GM21360 (cell line): ENCODE measurements around the gene NAA80.

ENCODE experiments used
- ATAC-seq: cut with Tn5 transposase; IDR thresholded peaks from one replicate; pipeline ENCODE4 v1.9.1; 2021; ENCODE audit warnings: mild to moderate bottlenecking, moderate library complexity; ENCODE audit not compliant: unreplicated experiment

NAA80 gene

DNA sequence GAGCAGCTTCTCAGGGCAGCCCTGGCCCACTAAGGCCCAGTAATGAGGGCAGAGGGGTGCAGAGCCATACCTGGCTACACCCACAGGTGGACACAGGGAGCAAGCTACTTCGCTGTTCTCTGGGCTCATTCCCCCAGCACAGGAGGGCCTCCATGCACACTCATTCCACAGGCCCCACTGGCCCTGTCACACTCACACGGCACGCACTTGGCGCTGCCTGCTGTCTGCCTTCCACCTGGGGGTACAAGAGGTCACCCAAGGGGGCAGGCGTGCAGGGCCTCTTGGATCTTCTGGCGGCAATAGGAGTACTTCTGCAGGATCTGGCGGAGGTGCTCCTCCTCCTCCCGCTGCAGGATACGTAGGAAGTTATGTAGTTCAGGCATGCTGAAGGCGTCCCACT is 31.1 kb upstream of the NAA80 start:
- ATAC-seq = no peak

DNA sequence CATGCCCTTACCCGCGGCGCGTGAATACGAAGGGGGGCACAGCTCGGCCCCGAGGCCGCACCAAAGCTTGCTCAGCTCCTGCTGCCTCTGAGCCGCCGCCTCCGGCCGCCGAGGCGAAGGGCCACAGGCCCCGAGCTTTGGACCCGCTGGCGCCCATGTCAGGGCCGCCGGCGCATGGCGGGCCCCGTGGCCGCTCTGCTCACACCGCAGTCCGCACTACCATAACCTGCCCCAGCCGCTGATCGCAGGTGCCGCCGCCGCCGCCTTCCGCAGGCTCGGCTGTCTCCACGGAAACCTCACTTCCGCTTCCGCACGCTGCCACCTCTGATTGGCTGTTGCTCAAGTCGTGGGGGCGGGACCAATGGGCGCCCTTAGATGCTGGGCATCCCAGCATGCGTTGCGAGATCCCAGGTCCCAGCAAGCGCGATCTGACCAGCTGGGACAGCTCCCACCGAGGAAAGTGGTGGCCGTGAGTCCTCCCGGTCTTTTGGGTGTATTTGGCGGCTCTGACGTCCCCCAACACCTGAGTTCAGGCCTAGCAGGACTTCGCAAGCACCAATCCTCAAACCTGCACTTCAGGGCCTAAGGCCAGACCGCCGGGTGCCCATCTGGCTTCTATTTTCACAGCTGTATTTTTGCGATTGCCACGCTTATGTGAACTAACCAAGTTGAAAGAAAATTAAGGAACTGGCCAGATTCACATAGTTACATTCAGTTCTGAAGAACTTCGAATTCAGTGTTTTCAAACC is 28.9 kb upstream of the NAA80 start, which contains the start of gene TUSC2:
TSS of gene TUSC2 (minus strand) at position 281 of the 749 bp plus-strand sequence. CDS start at position 157, 124 bp downstream.
- ATAC-seq = peak; percentile 77

DNA sequence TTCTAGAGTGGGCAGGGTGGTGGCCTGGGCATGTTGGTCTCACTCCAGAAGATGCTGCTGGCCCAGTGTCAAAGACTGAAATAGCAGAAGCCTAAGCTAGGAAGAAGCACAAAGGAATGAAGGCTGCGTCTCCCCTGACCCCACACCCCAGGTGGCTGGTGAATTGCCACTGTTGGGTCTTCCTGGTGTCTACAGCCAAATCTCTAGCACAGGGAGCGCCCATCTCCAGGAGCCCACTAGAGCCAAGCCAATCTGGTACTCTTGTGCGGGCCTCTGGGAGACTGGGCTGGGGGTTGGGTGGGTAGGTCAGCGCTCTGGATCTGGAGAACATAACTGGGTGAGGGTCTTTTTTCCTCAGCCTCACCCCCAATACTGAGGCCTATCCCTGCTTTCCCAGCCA is 27.9 kb upstream of the NAA80 start:
- no peak for ATAC-seq

DNA sequence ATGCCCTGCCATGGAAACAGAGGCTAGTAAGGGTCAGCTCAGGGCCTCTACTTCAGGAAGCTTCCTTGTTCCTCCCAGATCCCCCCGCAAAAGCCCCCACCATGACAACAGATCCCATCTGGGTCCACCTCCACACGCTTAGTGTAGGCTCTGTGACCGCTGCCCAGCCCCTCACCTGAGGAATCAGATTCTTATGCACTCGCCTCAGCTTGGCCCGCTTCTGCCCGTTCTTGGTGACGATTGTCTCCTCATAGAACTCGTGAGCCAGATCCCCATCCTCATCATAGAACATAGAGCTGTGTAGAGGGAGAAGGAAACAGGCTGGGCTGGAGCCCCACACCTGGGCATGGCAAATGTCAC is 27.0 kb upstream of the NAA80 start:
- no peak for ATAC-seq

DNA sequence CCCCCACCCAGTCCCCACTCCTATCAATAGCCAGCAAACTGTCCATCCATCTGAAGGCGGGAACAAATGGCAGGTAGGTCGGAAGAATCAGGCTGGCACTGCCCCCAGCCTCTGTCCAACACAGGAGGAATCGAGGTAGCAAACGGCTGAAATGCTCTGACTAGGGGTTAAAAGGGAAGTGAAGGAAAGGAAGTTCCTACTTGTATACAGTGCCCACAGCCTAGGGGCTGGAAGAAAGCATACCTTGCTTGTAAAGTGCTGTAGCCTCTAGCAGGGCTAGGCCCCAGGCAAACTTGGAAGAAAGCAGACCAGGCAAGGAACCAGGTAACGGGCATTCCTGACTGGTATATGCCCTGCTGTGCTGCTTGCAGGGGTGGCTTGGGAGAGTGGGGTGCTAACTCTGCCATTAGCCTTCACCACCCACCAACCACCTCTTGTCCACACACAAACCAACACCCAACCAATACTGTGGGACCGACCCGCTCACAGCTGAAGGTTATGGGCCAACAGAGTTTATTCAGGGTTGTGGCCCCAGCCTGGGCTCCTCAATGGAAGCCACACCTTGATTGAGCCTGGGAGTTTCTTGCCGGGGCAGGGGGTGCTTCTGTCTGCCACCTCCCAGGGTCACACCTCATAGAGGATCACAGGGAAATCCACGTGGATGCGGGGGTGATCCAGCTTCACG is 26.4 kb upstream of the NAA80 start:
- ATAC-seq = no peak

DNA sequence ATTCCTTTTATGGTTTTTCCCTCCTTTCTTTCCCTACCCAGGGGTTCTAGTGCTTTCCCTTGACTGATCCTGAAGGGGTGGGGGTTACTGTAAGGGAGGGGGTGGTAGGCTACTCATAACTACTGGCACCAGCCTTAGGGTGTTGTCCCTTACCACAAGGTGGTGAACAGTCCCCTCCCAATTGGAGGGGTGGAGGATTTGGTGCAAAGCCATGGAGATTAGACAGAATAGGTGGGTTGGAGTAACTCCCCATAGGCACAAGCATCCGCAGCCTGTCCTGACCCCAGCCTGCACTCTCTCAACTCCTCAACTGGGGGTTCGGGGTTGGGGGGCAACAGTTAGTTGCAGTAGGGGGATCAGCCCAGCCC is 25.9 kb upstream of the NAA80 start:
- no peak for ATAC-seq

DNA sequence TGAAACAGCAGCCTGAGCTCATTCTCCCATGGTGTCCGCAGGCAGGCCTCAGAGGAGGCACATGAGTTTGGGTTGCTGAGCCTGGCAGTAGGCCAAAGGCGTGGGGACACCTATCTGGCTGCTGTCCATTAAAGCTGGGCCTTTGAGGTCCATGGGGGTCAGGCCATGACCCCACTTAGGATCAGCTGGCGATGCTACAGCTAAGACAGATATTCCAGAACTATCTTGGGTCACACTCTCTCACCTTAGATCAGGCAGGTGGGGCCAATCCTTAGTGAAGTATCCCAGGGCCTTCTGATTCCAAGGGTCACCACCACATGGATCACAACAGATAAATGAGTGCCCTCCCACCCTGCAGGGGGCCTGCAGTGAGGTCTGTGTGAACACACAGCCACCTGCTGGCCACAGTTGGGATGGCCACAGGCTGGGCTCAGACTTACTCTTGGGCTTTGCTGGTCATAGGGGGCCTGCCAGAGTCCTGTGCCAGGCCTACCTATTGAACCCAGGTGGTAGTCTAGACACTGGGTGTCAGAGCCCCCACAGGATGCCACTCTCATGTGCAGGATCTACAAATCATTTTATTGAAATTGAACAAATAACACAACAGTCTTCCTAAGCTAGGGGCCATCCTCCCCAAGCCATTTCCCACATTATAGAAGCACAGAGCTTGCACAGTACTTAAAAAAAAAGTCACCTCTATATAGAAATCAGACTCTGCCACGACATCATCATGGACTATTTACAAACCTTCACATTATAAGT is 25.3 kb upstream of the NAA80 start:
- ATAC-seq = no peak

DNA sequence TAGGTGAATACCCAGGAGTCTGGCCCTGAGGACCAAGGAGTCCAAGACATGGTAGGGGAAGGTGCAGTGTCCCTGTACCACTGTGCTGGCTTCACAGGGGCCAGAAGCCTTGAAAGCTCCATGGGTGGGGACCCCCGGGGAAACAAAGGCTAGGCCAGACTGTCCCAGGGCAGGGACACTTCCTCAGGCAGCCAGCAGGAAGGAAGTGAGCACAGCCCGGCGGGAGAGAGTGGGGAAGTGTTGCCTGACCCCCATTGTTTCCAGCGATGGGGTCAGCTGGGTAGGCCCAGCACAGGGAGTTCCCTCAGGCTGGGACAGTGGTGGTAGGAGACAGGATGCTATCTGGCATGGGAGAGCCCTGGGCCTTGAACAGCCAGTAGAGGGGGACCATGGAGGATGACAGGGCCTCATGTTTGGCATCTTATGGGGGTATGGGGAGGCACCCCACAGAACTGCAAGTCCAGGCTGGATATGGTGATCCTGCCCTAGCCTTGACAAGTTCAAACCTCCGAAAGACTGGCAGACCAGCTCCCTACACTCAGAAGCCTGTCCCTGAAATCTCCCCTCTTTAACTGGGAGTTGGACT is 24.5 kb upstream of the NAA80 start:
- ATAC-seq = no peak

DNA sequence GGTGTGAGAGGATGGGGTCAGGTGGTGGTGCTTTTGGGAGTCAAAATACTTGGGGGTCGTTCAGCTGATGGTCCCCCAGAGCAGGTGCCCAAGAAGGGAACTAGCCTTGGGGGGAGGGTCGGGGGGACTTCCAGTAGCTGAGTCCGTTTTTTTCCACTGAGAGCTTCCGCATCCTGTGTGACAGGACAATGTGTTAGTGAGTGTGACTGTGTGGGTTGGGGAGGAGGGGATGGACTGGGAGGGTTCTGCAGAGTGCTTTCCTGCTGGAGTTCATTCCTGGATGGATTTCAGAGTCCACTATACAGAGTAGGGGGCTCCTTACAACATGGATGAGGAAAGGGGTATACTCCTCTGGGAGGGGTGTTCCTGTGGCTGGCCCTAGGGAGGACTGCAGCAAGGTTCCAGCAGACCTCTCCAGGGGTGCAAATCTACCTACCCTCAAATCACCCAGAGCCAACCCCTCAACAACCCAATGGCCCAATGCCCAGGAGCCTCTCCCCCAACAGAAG is 23.9 kb upstream of the NAA80 start:
- no peak for ATAC-seq

DNA sequence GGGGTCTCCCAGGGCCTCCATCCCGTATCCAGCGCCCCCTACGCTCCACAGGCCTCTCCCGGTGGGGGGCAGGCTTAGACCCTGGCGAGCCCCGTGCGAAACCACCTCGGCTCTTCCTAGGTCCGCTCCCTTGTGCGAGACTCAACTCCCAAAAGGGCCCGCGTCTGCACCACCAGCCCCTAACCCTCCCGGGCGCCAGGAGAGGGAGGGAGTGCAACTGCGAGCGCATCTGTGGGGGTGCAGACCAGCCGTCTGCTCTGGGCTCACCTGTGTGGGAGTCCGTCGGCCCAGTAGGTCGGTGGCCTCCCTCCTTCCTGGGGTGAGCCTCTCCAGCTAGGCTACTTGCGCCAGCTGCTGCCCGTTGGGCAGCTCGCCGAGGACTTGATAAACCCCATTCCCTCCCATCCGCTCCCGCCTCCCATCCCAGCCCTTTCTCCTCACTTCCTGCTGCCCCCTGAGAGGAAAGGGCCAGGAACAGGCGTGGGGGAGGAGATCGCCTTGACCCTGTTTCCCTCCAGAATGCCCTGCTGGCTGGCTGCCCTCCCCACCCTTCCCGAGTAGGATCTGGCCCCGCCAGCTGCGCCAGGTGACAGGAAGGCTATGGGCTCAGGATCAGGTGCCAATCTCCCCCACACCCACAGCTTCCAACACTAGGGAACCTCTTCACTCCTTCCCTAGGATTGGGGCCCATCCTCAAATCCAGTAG is 23.3 kb upstream of the NAA80 start, which contains the start of gene HYAL2:
TSS of gene HYAL2 (minus strand) at position 360 of the 706 bp plus-strand sequence. CDS start 2,256 bp downstream, outside the sequence.
- ATAC-seq = no peak

DNA sequence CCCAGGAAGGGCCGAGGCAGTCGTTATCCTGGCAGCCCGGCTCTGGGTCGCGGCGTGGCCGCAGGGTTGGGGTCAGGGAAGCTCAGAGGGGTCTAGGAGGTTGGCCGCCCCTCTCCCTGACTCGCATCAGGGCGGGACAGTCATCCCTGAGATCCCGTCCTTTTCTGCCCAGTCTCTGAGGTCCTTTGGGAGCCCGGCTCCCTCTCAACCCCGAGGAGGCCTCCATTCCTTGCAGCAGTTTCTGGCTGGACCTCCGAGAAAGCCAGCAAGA is 22.8 kb upstream of the NAA80 start:
- no peak for ATAC-seq

DNA sequence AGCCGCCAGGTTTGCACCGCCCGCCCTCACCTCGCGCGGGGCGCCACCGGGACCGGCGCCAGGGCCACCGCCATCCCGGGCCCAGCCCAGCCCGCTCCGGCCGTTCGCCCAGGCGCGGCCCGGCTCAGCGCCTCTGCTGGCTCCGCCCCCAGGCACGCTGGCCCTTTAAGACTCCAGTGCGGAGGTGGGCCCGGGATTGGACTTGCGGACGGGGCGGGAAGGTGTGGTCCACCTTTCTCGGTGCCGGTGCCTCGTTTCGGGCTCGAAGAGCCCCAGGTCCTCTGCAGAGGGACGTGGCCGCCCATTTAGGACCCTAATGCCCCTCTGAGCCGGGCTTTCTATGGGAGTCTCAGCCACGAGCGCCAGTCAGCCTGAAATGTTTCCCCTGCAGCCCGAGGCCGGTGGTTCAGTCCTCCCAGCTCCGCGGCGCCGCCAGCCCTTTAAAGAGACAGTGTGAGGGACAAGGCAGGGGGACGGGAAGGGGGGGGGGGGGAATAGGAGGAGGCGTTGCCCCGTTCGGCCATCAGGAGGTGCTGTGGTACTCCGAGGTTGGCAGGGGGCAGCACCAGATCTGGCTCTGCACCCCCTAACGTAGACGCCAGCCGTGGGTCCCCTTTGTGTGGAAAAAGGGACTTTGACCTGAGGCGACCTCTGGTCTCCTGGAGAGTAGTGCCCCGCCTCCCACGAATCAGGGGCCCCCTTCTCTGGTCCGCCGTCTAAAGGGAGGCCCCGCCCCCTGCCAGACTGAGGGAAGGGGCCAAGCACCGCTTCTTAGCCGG is 22.3 kb upstream of the NAA80 start:
- ATAC-seq = peak; percentile 61

DNA sequence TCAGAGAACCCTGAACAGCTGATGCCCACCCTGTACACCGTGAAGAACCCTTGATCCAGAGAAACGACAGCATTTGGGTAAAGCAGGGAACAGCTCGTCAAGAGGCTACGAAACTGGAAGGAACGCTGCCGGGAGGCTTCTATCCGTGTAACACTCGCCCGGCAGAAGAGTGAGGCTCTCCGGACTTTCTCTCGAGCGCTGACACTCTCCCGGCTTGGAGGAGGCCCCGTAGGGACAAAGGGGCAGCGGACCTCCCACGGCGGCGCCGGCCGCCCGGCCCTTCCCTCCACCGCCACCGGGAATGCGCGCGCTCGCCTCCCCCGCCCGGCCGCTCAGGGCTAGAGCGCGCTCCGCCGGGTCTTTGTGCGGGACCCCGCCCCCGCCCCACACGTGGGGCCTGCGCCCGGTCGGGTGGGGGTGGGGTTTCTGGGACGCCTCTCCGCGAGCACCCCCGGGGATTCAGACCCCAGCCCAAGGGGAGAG is 21.7 kb upstream of the NAA80 start:
- ATAC-seq = peak; percentile 33

DNA sequence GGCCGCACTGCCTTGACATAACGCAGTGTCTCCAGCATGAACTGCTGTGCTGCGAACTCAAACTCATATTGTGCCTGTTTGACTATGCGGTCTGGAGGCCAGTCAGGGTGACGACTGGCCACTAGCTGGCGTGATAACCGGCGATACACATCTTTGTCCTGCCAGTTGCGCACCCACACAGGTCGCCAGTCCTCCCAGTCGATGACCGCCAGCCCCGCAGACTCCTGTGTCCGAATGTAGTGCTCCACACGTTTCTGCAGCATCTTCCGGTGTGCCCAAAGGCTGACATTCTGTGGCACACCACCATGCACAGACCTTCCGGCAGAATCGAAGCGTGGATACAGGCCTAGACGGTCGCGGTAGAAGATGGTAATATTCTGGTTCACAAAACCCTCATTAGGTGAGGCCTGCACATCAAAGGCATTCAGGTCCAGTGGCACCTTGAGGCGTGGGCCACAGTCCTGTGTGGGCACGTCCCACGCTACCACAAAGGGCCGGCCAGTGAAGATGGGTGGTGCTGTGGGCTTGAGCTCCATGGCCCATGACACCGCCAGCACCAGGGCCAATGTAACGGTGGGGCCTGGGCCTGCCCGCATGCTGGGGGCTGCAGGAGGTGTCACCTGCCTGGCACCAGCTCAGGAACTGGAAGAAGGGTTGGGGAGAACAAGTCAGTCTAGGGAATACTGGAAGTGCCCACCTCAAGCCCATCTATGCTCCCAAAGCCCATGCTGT is 20.9 kb upstream of the NAA80 start:
- no peak for ATAC-seq

DNA sequence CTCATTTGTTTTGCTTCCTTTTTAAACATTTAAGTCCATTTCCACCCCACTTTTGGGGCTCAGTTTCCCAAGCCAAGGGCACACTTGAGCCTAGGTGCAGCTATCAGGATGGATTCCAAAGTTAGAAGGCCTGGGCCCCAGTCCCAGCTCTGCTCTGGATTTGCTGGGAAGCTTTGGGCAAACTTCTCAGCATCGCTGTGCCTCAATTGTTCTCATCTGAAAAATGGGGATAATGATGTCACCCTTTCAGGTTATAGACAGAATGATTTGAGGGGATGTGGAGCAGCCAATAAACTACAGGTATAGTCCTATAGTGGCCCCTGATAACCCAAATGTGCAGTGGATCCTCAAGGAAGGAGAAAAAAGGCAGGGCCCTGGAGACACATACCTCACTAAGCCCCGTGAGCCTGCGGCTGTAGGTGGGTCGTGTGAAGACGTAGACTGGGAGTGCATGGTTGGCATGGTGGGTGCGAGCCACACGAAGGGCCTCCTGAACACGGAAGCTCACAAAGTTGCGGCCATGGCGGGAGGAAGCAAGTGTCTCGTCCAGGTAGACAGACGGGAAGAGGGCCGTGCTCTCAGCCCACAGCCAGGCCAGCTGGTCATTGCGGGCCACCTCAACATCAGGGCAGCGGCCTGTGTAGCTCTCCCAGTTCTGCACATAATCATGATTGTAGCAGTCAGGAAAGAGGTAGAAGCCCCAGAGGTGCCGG is 20.1 kb upstream of the NAA80 start:
- no peak for ATAC-seq

DNA sequence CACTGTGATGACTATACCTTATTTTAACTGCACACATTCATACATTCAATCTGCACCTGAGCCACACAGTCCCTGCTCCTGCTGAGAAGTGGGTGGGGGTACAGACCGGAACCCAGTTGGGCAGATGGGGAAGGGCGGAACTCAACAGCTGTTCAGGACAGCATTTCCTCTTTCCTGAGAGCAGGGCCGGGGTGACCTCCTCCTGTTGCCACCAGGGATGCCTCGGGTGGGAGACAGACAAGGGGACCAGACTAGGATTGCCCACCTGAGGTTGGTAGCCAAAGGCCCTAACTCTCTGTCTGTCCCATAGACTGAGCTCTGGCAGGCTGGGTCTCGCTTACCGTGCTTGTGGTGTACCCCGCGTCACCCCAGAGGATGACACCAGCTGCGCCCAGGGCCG is 19.4 kb upstream of the NAA80 start:
- no peak for ATAC-seq

DNA sequence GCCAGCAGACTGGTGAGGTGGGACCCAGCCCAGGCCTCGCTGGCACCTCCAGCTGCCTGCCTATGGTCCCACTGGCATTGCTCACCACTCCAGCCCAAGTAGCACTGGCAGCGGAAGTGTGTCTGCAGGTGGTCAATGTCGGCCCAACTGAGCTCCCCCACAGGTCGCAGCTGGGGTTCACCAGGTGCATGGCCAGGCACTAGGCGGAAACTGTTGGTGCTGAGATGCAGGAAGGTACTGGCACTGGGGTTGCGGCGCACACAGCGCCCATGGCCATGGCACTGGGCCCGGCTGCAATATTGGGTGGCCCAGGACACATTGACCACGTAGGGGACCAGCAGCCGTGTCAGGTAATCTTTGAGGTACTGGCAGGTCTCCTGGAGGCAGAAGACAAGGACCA is 19.0 kb upstream of the NAA80 start:
- no peak for ATAC-seq

DNA sequence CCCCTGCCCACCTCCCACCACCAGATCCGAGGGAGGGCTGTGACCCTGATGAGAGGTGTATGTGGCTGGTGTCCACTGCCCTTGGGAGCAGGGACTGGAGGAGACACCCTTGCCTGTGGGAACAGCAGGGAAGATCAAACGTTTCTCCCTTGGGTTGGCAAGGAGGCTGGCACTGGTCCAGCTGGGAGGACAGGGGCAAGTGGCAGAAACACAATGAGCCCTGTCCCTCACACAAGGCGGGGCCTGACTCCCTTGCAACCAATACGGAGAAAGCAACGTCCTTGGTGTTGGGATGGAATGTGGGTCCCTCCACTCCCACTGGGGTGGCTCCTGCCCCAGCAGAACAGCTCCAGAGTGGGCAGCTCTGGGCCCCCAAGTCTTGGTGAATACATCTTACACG is 18.1 kb upstream of the NAA80 start:
- no peak for ATAC-seq
